Measurements from ENCODE around the gene GPRC5B. TPM values are rescaled to one million over a fixed set of nuclear protein-coding genes. Genes with fewer than 3 reads are reported as not detected.

The GPRC5B gene
- total and polyA plus RNA-seq, 2 donors (not counting 1 experiment from before 2014, with no cell fraction given) = 4.3 to 4.5 TPM

DNA sequence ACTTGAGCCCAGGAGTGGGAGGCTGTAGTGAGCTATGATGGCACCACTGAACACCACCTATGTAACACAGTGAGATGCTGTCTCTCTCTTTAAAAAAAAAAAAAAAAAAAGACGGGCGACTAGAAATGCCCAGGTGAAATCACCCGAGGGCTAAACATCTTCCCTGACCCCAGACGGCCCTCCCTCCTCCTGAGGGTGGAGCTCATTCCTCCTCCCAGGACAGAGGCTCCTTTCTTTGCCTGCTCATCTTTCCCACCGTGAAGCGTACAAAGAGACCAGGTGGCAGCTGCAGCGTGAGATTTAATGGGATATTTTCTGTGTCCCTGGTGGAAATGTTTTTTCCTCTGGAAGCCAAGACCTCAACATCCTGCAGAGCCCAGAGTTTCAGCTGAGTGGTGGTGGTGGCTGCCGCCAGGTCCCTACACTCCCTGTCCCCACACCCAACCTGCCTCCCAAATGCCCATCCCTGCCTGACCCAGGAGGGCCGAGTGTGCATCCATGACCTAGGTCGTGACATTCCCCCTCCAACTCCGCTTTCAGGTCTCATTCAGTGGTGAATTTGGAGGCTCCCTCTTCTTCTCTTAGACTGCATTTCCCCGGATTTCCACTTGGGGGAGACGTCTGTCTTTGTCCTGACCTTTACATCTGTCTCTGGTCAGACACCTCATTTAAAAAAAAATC lies 14.4 kb upstream of the GPRC5B start:
- H3K36me3 ChIP-seq (ENCODE audit: control insufficient read depth, insufficient read depth, low read length) = no peaks in the 10 kb centered on the region
- TF ChIP-seq, protein P1, sequence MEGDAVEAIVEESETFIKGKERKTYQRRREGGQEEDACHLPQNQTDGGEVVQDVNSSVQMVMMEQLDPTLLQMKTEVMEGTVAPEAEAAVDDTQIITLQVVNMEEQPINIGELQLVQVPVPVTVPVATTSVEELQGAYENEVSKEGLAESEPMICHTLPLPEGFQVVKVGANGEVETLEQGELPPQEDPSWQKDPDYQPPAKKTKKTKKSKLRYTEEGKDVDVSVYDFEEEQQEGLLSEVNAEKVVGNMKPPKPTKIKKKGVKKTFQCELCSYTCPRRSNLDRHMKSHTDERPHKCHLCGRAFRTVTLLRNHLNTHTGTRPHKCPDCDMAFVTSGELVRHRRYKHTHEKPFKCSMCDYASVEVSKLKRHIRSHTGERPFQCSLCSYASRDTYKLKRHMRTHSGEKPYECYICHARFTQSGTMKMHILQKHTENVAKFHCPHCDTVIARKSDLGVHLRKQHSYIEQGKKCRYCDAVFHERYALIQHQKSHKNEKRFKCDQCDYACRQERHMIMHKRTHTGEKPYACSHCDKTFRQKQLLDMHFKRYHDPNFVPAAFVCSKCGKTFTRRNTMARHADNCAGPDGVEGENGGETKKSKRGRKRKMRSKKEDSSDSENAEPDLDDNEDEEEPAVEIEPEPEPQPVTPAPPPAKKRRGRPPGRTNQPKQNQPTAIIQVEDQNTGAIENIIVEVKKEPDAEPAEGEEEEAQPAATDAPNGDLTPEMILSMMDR (conservative IDR thresholded peaks at IDR 0.05 in 1 of 2, IDR thresholded peaks at IDR 0.05 in 1 of 2; ENCODE audit: low read depth in 1 of 2, low read length in 2 of 2) = peak; percentile 82 to 91
- TF ChIP-seq EZH2 (IDR thresholded peaks at IDR 0.05; ENCODE audit: low read length, missing control alignments) = no peak
- H3K4me3 ChIP-seq (replicated peaks in 1 of 4; ENCODE audit: control extremely low read depth in 1 of 4, insufficient read depth in 1 of 4, low read depth in 3 of 4, low read length in 4 of 4) = no peak overlapping the region
- H3K27me3 ChIP-seq (ENCODE audit: control insufficient read depth, insufficient read depth, low read length) = no peaks in the 10 kb centered on the region
- no peaks in the 10 kb centered on the region for H3K4me1 ChIP-seq (ENCODE audit: control insufficient read depth, extremely low read depth, insufficient read depth, low read length)
- no peak overlapping the region for H3K9ac ChIP-seq (ENCODE audit: insufficient read depth, low read length)
- H2AFZ ChIP-seq (ENCODE audit: low read length) = no peak overlapping the region
- H3K79me2 ChIP-seq (ENCODE audit: control insufficient read depth, insufficient read depth, low read length) = no peaks in the 10 kb centered on the region
- no peaks in the 10 kb centered on the region for H3K9me3 ChIP-seq (ENCODE audit: control insufficient read depth, insufficient read depth, low read depth, low read length)
- no peak overlapping the region for H3K27ac ChIP-seq (ENCODE audit: insufficient read depth, low read length)
- no peaks in the 10 kb centered on the region for H4K20me1 ChIP-seq (ENCODE audit: control insufficient read depth, extremely low read depth, insufficient read depth, low read length)
- H3K4me2 ChIP-seq (ENCODE audit: extremely low read depth, insufficient read depth, low read length) = no peak overlapping the region
- DNase-seq (ENCODE audit: low read depth in 2 of 2) = peak; percentile 22 to 54

DNA sequence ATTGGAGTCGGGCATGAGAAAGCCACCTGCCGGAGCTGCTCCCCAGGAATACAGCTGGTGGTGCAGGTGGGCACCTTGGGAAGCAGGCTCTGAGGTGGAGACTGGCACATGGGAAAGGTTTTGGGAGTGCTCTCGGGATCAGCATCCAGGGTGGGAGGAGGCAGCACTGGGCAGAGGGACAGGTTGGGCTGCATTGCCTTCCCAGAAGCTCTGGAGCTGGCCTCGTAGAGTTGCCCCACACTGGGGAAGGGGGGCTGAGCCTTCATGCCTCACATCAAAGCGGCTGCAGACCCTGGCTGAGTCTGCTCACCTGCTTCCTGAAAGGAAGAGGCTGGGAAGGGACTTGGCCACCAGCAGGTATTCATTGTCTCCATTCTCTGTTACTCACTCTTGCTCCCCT lies 13.5 kb upstream of the GPRC5B start:
- no peaks in the 10 kb centered on the region for H3K4me1 ChIP-seq (ENCODE audit: control insufficient read depth, extremely low read depth, insufficient read depth, low read length)
- no peak overlapping the region for H3K4me3 ChIP-seq (replicated peaks in 1 of 4; ENCODE audit: control extremely low read depth in 1 of 4, insufficient read depth in 1 of 4, low read depth in 3 of 4, low read length in 4 of 4)
- no peak overlapping the region for H2AFZ ChIP-seq (ENCODE audit: low read length)
- no peak overlapping the region for H3K4me2 ChIP-seq (ENCODE audit: extremely low read depth, insufficient read depth, low read length)
- TF ChIP-seq EZH2 (IDR thresholded peaks at IDR 0.05; ENCODE audit: low read length, missing control alignments) = no peak
- TF ChIP-seq, protein P1 (conservative IDR thresholded peaks at IDR 0.05 in 1 of 2, IDR thresholded peaks at IDR 0.05 in 1 of 2; ENCODE audit: low read depth in 1 of 2, low read length in 2 of 2) = no peak
- H3K9me3 ChIP-seq (ENCODE audit: control insufficient read depth, insufficient read depth, low read depth, low read length) = no peaks in the 10 kb centered on the region
- H4K20me1 ChIP-seq (ENCODE audit: control insufficient read depth, extremely low read depth, insufficient read depth, low read length) = no peaks in the 10 kb centered on the region
- no peaks in the 10 kb centered on the region for H3K27me3 ChIP-seq (ENCODE audit: control insufficient read depth, insufficient read depth, low read length)
- no peaks in the 10 kb centered on the region for H3K36me3 ChIP-seq (ENCODE audit: control insufficient read depth, insufficient read depth, low read length)
- H3K79me2 ChIP-seq (ENCODE audit: control insufficient read depth, insufficient read depth, low read length) = no peaks in the 10 kb centered on the region
- DNase-seq (ENCODE audit: low read depth in 2 of 2) = no peak
- no peak overlapping the region for H3K9ac ChIP-seq (ENCODE audit: insufficient read depth, low read length)
- no peak overlapping the region for H3K27ac ChIP-seq (ENCODE audit: insufficient read depth, low read length)

DNA sequence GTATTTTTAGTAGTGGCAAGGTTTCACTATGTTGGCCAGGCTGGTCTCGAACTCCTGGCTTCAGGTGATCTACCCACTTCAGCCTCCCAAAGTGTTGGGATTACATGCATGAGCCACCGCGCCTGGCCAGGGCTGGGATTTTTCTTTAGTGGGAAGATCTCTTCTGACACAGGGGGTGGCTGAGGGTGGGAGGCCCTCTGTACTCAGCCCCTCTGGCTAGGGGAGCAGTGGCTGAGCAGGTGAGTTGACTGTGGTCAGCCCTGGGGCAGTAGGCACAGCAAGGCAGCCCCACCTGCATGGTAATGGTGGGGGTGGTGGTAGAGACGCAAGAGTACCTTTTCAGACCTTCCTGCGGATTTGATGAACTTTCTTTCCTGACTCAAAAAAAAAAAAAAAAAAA lies 12.3 kb upstream of the GPRC5B start:
- Histone ChIP-seq H3K4me1 (ENCODE audit: control insufficient read depth, extremely low read depth, insufficient read depth, low read length) (no peaks in the 10 kb centered on the region), H3K36me3 (ENCODE audit: control insufficient read depth, insufficient read depth, low read length) (no peaks in the 10 kb centered on the region), H3K9me3 (ENCODE audit: control insufficient read depth, insufficient read depth, low read depth, low read length) (no peaks in the 10 kb centered on the region), H3K9ac (ENCODE audit: insufficient read depth, low read length) (no peak overlapping the region), H3K4me2 (ENCODE audit: extremely low read depth, insufficient read depth, low read length) (no peak overlapping the region), H2AFZ (ENCODE audit: low read length) (no peak overlapping the region), H3K79me2 (ENCODE audit: control insufficient read depth, insufficient read depth, low read length) (no peaks in the 10 kb centered on the region), H3K27ac (ENCODE audit: insufficient read depth, low read length) (no peak overlapping the region), H4K20me1 (ENCODE audit: control insufficient read depth, extremely low read depth, insufficient read depth, low read length) (no peaks in the 10 kb centered on the region), H3K4me3 (replicated peaks in 1 of 4; ENCODE audit: control extremely low read depth in 1 of 4, insufficient read depth in 1 of 4, low read depth in 3 of 4, low read length in 4 of 4) (no peak overlapping the region), H3K27me3 (ENCODE audit: control insufficient read depth, insufficient read depth, low read length) (no peaks in the 10 kb centered on the region)
- TF ChIP-seq EZH2 (IDR thresholded peaks at IDR 0.05; ENCODE audit: low read length, missing control alignments) = no peak
- DNase-seq (ENCODE audit: low read depth in 2 of 2) = no peak
